ENCODE measurements around the gene ICAM2.

Gene ICAM2

GRCh38 chr17:64005734-64006167 lies 14.7 kb downstream of the ICAM2 start:
- TF ChIP-seq, protein P1, sequence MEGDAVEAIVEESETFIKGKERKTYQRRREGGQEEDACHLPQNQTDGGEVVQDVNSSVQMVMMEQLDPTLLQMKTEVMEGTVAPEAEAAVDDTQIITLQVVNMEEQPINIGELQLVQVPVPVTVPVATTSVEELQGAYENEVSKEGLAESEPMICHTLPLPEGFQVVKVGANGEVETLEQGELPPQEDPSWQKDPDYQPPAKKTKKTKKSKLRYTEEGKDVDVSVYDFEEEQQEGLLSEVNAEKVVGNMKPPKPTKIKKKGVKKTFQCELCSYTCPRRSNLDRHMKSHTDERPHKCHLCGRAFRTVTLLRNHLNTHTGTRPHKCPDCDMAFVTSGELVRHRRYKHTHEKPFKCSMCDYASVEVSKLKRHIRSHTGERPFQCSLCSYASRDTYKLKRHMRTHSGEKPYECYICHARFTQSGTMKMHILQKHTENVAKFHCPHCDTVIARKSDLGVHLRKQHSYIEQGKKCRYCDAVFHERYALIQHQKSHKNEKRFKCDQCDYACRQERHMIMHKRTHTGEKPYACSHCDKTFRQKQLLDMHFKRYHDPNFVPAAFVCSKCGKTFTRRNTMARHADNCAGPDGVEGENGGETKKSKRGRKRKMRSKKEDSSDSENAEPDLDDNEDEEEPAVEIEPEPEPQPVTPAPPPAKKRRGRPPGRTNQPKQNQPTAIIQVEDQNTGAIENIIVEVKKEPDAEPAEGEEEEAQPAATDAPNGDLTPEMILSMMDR (IDR thresholded peaks at IDR 0.05; ENCODE audit: control extremely low read depth, extremely low read depth, low read depth, missing control alignments) = no peak
- POLR2A ChIA-PET = no interaction called here
- CTCF ChIA-PET = interaction anchor here (0.8 to 2.4 kb wide), 8 partner anchors 11 to 86 kb away, joined by 3 to 8 read pairs (median 4); no protein-coding TSS in a partner anchor
- DNase-seq (ENCODE audit: extremely low spot score) = no peak

DNA sequence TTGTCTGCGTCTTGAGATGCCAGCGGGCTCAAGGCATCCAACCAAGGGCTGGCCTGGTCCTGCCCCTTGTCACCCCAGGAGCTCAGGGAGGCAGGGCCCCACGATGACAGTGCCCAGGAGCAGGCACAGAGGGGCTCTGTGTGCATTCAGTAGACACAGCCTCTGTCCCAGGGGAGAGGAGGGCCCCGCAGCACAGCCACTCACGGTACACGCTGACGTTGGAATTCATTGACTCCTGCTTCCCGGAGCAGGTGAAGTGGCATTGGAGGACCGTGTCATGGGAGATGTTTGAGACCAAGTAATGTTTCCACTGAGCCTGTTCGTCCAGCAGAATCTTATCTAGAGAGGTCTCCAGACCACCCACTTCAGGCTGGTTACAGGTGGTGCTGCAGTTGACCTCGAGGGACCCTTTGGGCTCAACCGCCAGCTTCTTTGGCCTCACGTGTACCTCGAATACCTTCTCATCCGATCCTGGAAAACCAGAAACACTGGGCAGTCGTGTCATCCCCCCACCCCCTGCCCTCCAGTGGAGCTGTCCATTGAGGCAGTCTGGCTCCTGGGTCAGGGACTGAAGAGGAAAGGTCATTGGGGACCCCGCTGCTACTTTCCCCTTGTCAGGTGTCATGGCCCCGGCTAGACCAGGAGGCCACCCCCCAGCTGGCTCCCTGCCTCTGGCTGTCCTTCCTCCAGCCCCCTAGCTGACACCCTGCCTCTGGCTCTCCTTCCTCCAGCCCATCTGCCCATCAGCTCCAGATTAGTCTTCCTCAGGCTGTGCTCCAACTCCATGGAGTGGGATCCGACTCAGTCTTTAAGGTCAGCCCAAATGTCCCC lies 15.3 kb downstream of the ICAM2 start:
- TF ChIP-seq, protein P1 (IDR thresholded peaks at IDR 0.05; ENCODE audit: control extremely low read depth, extremely low read depth, low read depth, missing control alignments) = no peak
- peak; percentile 11 for DNase-seq (ENCODE audit: extremely low spot score)
- CTCF ChIA-PET = interaction anchor here (0.8 to 2.4 kb wide), 6 partner anchors 12 to 85 kb away, joined by 3 to 8 read pairs (median 4); no protein-coding TSS in a partner anchor
- POLR2A ChIA-PET = no interaction called here

GRCh38 chr17:64004218-64004770 lies 16.1 kb downstream of the ICAM2 start:
- CTCF ChIA-PET = interaction anchor here (1.6 to 2.4 kb wide), 3 partner anchors 13 to 85 kb away, joined by 4 to 8 read pairs (median 8); no protein-coding TSS in a partner anchor
- POLR2A ChIA-PET = no interaction called here
- DNase-seq (ENCODE audit: extremely low spot score) = peak; percentile 9
- TF ChIP-seq, protein P1 (IDR thresholded peaks at IDR 0.05; ENCODE audit: control extremely low read depth, extremely low read depth, low read depth, missing control alignments) = no peak

GRCh38 chr17:64003526-64004121 lies 16.8 kb downstream of the ICAM2 start:
- POLR2A ChIA-PET = no interaction called here
- CTCF ChIA-PET = interaction anchor here (1.5 kb wide), 1 partner anchor 13 kb away, joined by 4 read pairs; no protein-coding TSS in a partner anchor
- peak; percentile 9 for DNase-seq (ENCODE audit: extremely low spot score)
- TF ChIP-seq, protein P1 (IDR thresholded peaks at IDR 0.05; ENCODE audit: control extremely low read depth, extremely low read depth, low read depth, missing control alignments) = no peak

- TF ChIP-seq, protein P1 (IDR thresholded peaks at IDR 0.05; ENCODE audit: control extremely low read depth, extremely low read depth, low read depth, missing control alignments) = no peak
- CTCF ChIA-PET = interaction anchor here (1.5 kb wide), 1 partner anchor 13 kb away, joined by 4 read pairs; no protein-coding TSS in a partner anchor
- POLR2A ChIA-PET = no interaction called here
- no peak for DNase-seq (ENCODE audit: extremely low spot score)
Measured at GRCh38 chr17:64002658-64003525, 17.5 kb downstream of the ICAM2 start.

Measured in GM10248 (cell line).